Sciatic nerve (tissue), 1 donor: ENCODE measurements around the gene PIN4. TPM values are rescaled to one million over a fixed set of nuclear protein-coding genes. Genes with fewer than 3 reads are reported as not detected.

Experiments used
- total RNA-seq: library from RNA; stranded (reverse); fragmentation: NEBNext Ultra II Directional; extraction: Animal tissue kit (Norgen Biotek cat#: 25700); gene quantifications from one replicate; pipeline ENCODE4 v1.2.1, GENCODE V29; 2021
- donor health status: DM: no; HTN: no; CAD: no.

PIN4 gene
- total RNA-seq, 1 donor from 2014 or later: 13.3 TPM

Other genes with a start within 250 kb of the PIN4 start
- 16.2 TPM for gene RTL5, start 49.8 kb upstream of the PIN4 start, total RNA-seq
- gene ERCC6L, start 57.3 kb downstream of the PIN4 start, total RNA-seq: 0.09 TPM
- 830 TPM for gene RPS4X, start 95.5 kb downstream of the PIN4 start, total RNA-seq
- 1.9 TPM for gene CITED1, start 124.2 kb downstream of the PIN4 start, total RNA-seq